Activated T-helper 1 cell treated with anti-CD3 and anti-CD28 coated beads, Interleukin-12 subunit alpha, Interleukin-12 subunit beta, Interleukin-2, Interleukin-4 antibody, amounts not matched to agents 30 ng/mL and 10 ng/mL and 1 ng/mL, durations not matched to agents 14 hours and 24 hours and 36 hours (primary cell): ENCODE results near the gene PDPK1. TPM values are rescaled to one million over a fixed set of nuclear protein-coding genes. Genes with fewer than 3 reads are reported as not detected.
"Not testable (repeated sequence)": the region's sequence is repeated elsewhere in the genome, so short reads cannot be mapped to it uniquely, and the experiment has no call there.

Source experiments
- DNase-seq: peaks from one replicate; pipeline ENCODE4 v3.0.0; 2021; ENCODE audit warnings: low spot score
- H3K27ac Mint-ChIP-seq: one replicate; pipeline ENCODE4 v1.8.0; 2021; ENCODE audit warnings: mild to moderate bottlenecking, mixed read lengths
- H3K27me3 Mint-ChIP-seq: one replicate; pipeline ENCODE4 v1.8.0; 2022; ENCODE audit warnings: mild to moderate bottlenecking, moderate library complexity, mixed read lengths; ENCODE audit not compliant: insufficient read depth
- H3K36me3 Mint-ChIP-seq: one replicate; pipeline ENCODE4 v1.8.0; 2021; ENCODE audit warnings: low read depth, mixed read lengths
- H3K4me1 Mint-ChIP-seq: one replicate; pipeline ENCODE4 v1.8.0; 2021; ENCODE audit warnings: low read depth, mixed read lengths
- H3K4me3 Mint-ChIP-seq: one replicate; pipeline ENCODE4 v1.8.0; 2021; ENCODE audit warnings: mild to moderate bottlenecking, moderate library complexity, mixed read lengths
- H3K9me3 Mint-ChIP-seq: one replicate; pipeline ENCODE4 v1.8.0; 2021; ENCODE audit warnings: mixed read lengths
- intact Hi-C: fragments of 100-400 bp; cut with micrococcal nuclease; formaldehyde crosslinking; loops from one replicate; pipeline ENCODE4 v1.15.1; 2024
- total RNA-seq: library from RNA; stranded (reverse); gene quantifications from 2 replicates; pipeline ENCODE4 v1.2.3, GENCODE V29; 2022

Gene PDPK1
- total RNA-seq, 1 donor from 2014 or later, result 50.8 TPM

GRCh38 chr16:2611499-2611862 lies 73.7 kb downstream of the PDPK1 start:
- intact Hi-C loops, result no loop called here
- DNase-seq, result no peak
- peaks cover 6% of the 10 kb centered on the region for H3K4me1 Mint-ChIP-seq
- no peak overlapping the region for H3K4me3 Mint-ChIP-seq
- H3K9me3 Mint-ChIP-seq, result no peaks in the 10 kb centered on the region
- H3K27ac Mint-ChIP-seq, result no peak overlapping the region
- peaks cover 14% of the 10 kb centered on the region for H3K36me3 Mint-ChIP-seq
- no peaks in the 10 kb centered on the region for H3K27me3 Mint-ChIP-seq

DNA sequence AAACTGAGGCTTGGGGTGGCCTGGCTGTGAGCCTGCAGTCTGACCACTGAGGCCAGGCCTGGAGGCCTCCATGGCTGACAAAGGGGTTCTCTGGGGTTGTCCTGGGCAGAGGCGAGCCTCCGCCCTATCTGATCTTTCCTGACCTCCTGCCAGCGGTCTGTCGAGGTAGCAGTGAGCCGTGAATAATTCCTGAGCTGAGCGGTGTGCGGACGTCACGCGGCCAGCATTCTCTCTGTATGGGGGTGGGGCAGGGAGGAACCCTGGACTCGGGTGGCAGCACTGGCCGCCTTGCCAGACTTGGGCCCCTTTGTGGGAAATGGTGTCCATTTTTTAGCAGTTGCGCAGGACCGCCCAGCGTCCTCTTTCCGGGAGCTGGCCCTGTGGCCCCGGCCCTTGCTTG lies 74.1 kb downstream of the PDPK1 start:
- H3K27ac Mint-ChIP-seq, H3K4me3 Mint-ChIP-seq, DNase-seq, H3K27me3 Mint-ChIP-seq, intact Hi-C loops, H3K4me1 Mint-ChIP-seq, H3K9me3 Mint-ChIP-seq: not testable (repeated sequence)
- peaks cover 14% of the 10 kb centered on the region for H3K36me3 Mint-ChIP-seq

GRCh38 chr16:2613251-2613650 lies 75.4 kb downstream of the PDPK1 start:
- intact Hi-C loops, H3K27ac Mint-ChIP-seq, H3K27me3 Mint-ChIP-seq, H3K9me3 Mint-ChIP-seq, H3K4me3 Mint-ChIP-seq, DNase-seq, H3K4me1 Mint-ChIP-seq: not testable (repeated sequence)
- H3K36me3 Mint-ChIP-seq, result peaks cover 12% of the 10 kb centered on the region

DNA sequence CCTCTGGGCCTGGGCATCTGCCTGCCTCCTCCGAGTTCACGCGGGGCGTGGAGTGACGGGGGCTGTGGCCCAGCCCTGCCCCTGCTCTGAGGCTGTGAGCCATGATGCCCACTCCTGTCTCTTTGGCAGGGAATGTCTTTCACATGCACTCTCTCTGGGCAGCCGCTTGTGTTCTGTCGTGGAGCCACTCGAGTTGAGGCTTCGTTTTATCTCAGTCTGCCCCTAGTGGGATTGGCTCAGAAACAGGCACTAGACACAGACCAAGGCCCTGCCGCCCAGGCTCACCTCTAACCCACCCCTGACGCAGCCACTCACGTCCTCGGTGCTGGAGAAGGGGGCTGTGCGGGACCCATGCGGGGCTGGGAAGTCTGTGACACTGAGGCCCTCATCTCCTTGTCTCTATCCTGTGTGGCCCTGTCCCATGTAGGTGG lies 77.0 kb downstream of the PDPK1 start:
- H3K27me3 Mint-ChIP-seq, result no peaks in the 10 kb centered on the region
- no peak overlapping the region for H3K27ac Mint-ChIP-seq
- no peaks in the 10 kb centered on the region for H3K4me1 Mint-ChIP-seq
- no peak for DNase-seq
- H3K4me3 Mint-ChIP-seq, result no peak overlapping the region
- intact Hi-C loops, result no loop called here
- H3K9me3 Mint-ChIP-seq, result no peaks in the 10 kb centered on the region
- peaks cover 12% of the 10 kb centered on the region for H3K36me3 Mint-ChIP-seq

- DNase-seq, H3K27me3 Mint-ChIP-seq, H3K4me1 Mint-ChIP-seq, H3K27ac Mint-ChIP-seq, H3K36me3 Mint-ChIP-seq, intact Hi-C loops, H3K4me3 Mint-ChIP-seq, H3K9me3 Mint-ChIP-seq: not testable (repeated sequence)
These were observed 81.1 kb downstream of the PDPK1 start for GRCh38 chr16:2618964-2619363.

- H3K4me3 Mint-ChIP-seq, H3K9me3 Mint-ChIP-seq, intact Hi-C loops, H3K27me3 Mint-ChIP-seq, H3K36me3 Mint-ChIP-seq, DNase-seq, H3K27ac Mint-ChIP-seq, H3K4me1 Mint-ChIP-seq: not testable (repeated sequence)
These were observed 81.8 kb downstream of the PDPK1 start for GRCh38 chr16:2619628-2620027.

DNA sequence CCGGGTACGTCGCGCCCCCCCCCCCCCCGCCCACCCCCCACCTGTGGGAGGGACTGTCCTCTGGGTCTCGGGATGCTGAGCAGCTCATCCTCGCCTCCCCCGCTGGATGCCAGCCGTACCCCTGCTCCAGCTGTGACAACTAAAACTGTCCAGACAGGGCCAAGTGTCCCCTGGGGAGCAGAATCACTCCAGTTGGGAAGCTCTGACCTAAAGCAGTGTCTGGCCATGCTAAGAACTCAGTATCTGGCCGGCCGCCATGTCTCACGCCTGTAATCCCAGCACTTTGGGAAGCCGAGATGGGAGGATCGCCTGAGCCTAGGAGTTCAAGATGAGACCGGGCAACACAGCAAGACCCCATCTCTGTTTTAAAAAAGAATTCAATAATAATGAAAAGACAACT lies 83.0 kb downstream of the PDPK1 start:
- H3K27me3 Mint-ChIP-seq, H3K27ac Mint-ChIP-seq, H3K36me3 Mint-ChIP-seq, H3K4me1 Mint-ChIP-seq, DNase-seq, H3K4me3 Mint-ChIP-seq, intact Hi-C loops, H3K9me3 Mint-ChIP-seq: not testable (repeated sequence)

DNA sequence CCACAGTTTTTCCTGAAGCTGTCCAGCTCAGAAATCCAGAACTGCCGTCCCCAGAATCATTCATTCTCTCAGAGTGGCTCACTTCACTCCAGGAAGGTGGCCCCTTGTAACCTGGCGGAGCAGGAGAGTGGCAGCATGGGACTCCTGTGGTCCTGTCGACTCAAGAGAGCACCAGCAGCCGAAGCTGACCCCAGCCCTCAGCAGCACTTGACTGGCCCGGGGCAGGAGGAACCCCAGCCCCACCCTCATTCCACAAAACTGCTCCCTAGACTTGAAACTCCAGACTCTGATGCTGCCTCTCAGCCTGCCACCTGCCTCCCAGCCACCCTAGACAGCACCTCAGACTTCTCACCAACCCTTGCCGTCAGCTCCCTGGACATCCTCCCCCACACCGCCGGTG lies 83.6 kb downstream of the PDPK1 start:
- H3K27me3 Mint-ChIP-seq, intact Hi-C loops, H3K9me3 Mint-ChIP-seq, H3K36me3 Mint-ChIP-seq, DNase-seq, H3K4me3 Mint-ChIP-seq, H3K27ac Mint-ChIP-seq, H3K4me1 Mint-ChIP-seq: not testable (repeated sequence)

- H3K4me1 Mint-ChIP-seq, H3K9me3 Mint-ChIP-seq, H3K27ac Mint-ChIP-seq, H3K4me3 Mint-ChIP-seq, H3K27me3 Mint-ChIP-seq, intact Hi-C loops, DNase-seq, H3K36me3 Mint-ChIP-seq: not testable (repeated sequence)
These were observed 89.3 kb downstream of the PDPK1 start for GRCh38 chr16:2627075-2627474.

GRCh38 chr16:2631203-2631602 lies 93.4 kb downstream of the PDPK1 start:
- not testable (repeated sequence) for H3K4me1 Mint-ChIP-seq

DNA sequence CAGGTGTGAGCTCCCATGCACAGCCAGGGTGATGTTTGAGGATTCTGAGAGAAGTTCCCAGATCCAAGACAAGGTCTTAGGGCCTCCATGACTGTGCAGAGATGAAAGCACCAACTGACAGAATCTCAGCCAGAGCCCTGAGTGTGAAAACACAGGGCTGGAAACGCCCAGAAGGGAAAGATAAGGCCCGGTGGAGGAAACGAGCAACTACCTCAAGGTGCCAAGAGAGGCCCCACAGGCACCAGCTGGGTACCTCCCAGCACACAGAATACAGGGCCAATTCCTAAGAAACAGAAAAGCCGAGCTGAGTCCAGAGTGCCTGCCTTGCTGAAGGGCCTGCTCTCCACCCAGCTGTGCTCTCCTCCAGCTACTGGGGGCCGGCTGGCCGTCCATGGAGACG lies 94.5 kb downstream of the PDPK1 start:
- intact Hi-C loops, H3K4me3 Mint-ChIP-seq, H3K4me1 Mint-ChIP-seq, H3K36me3 Mint-ChIP-seq, H3K27ac Mint-ChIP-seq, H3K27me3 Mint-ChIP-seq, DNase-seq, H3K9me3 Mint-ChIP-seq: not testable (repeated sequence)

More at GRCh38 chr16:2631203-2631602, 93.4 kb downstream of the PDPK1 start:
- DNase-seq, H3K9me3 Mint-ChIP-seq, intact Hi-C loops, H3K36me3 Mint-ChIP-seq, H3K27me3 Mint-ChIP-seq, H3K4me3 Mint-ChIP-seq, H3K27ac Mint-ChIP-seq: not testable (repeated sequence)

GRCh38 chr16:2639071-2639721 lies 101.4 kb downstream of the PDPK1 start:
- H3K27me3 Mint-ChIP-seq, intact Hi-C loops, H3K27ac Mint-ChIP-seq, H3K36me3 Mint-ChIP-seq, H3K4me1 Mint-ChIP-seq, DNase-seq, H3K4me3 Mint-ChIP-seq, H3K9me3 Mint-ChIP-seq: not testable (repeated sequence)

- H3K4me3 Mint-ChIP-seq, DNase-seq, H3K27me3 Mint-ChIP-seq, intact Hi-C loops, H3K4me1 Mint-ChIP-seq, H3K27ac Mint-ChIP-seq, H3K36me3 Mint-ChIP-seq, H3K9me3 Mint-ChIP-seq: not testable (repeated sequence)
These were observed 101.9 kb downstream of the PDPK1 start for GRCh38 chr16:2639722-2640072.

GRCh38 chr16:2642561-2642960 lies 104.7 kb downstream of the PDPK1 start:
- H3K36me3 Mint-ChIP-seq, H3K27ac Mint-ChIP-seq, H3K4me3 Mint-ChIP-seq, intact Hi-C loops, H3K4me1 Mint-ChIP-seq, H3K27me3 Mint-ChIP-seq, DNase-seq, H3K9me3 Mint-ChIP-seq: not testable (repeated sequence)
